Hematopoietic multipotent progenitor cell treated with erythropoietin and hydrocortisone succinate and interleukin-3 and kit ligand, for 17 days (in vitro differentiated cells): ENCODE data around the gene TSKU.
"Not testable (repeated sequence)": the region's sequence is repeated elsewhere in the genome, so short reads cannot be mapped to it uniquely, and the experiment has no call there.

ENCODE experiments used
- DNase-seq: peaks from one replicate; pipeline ENCODE4 v3.0.0-alpha.2; 2015; ENCODE audit warnings: low spot score

Gene TSKU

DNA sequence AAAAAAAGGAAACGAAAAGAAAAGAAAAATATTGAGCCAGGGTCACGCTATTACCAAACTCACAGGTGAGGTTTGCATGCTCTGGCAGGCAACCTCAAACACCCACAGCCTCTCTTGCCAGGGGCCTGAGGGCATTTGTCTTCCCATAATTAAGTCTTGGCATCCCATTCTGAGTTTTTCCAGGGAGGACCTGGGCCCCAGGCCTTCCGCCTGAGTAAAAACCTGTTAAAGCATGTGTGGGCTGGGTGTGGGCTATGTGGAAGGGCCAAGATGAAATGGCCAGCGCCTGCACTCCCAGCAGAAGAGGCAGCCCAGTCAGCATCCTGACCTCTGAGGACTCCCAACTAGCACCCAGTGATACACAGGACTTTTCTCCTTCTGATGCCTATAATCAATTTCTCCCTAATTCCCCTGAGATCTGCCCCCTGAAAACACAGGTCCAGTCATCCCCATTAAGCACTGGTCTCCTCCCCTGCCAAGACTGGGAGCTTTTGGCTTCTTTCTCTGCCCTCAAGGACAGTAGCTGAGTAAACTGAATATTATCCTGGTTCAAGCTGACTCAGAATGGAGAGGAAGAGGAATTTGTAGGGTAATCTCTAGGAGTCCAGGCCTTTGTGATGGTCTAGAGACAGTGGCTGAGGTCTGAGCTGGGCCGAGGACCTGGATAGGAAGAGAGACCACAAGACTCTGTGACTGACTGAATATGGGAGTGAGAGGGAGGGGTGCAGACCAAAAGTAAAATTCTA, 42.0 kb downstream of the TSKU start:
- no peak for DNase-seq

DNA sequence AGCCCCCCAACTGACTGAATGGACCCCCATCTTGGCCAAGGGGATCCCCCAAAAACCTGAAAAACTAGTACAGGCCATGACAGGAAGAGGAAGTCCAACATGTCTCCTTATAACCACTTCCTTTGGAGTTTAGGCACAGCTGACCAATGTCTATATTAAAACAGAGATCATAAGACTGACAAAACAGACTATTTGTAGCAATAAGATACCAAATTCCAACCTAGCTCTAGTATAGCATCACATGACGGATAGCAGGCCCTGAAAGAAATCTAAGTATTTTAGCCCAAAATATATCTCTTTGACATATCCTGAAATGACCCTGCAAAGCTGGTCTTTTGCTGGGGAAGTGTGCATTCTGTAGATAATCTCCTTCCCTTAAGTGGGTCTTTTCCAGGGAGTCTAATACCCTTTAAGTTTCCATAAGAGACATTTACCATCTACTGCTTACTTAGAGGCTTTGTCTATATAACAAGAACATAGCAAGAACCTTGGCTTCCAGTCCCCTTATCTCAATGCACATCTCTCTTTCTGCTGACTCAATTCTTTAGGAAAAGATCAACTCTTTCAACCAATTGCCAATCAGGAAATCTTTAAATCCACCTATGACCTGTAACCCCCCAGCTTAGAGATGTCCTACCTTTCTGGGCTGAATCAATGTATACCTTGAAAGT, 42.7 kb downstream of the TSKU start:
- DNase-seq, result no peak

- not testable (repeated sequence) for DNase-seq
Observed at GRCh38 chr11:76826508-76826907, 43.4 kb downstream of the TSKU start.

- not testable (repeated sequence) for DNase-seq
Observed at GRCh38 chr11:76827005-76827404, 43.8 kb downstream of the TSKU start.

GRCh38 chr11:76830639-76831327, 47.6 kb downstream of the TSKU start:
- DNase-seq, result no peak

DNA sequence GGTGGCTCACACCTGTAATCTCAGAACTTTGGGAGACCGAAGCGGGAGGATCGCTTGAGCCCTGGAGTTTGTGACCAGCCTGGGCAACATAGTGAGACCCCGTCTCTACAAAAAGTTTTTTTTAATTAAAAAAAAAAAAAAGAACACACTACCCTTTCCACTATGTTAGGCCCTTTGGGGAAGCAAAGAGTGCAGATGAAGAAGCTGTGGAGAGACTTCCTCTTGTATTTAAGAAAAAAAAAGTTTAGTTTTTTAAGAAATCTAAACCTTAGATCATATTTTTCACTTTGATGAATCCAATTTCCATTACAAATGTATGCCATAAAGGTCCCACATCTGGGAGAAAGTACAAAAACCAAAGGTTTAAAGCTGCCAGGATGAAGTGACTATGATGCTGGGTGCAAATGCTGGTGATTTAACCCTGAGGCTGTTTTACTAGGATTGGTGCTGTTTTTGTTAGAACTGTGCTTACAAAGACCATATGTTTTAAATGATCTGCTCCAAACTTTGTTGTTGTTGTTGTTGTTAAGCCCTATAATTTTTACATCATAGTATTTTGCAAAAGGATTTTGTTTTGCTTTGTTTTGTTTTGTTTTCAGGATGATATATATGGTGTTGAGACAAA, 48.6 kb downstream of the TSKU start:
- DNase-seq, result no peak

- no peak for DNase-seq
Observed at GRCh38 chr11:76832361-76832760, 49.2 kb downstream of the TSKU start.

GRCh38 chr11:76834151-76834550, 51.0 kb downstream of the TSKU start:
- DNase-seq, result no peak

- no peak for DNase-seq
Observed at GRCh38 chr11:76835036-76835435, 51.9 kb downstream of the TSKU start.

DNA sequence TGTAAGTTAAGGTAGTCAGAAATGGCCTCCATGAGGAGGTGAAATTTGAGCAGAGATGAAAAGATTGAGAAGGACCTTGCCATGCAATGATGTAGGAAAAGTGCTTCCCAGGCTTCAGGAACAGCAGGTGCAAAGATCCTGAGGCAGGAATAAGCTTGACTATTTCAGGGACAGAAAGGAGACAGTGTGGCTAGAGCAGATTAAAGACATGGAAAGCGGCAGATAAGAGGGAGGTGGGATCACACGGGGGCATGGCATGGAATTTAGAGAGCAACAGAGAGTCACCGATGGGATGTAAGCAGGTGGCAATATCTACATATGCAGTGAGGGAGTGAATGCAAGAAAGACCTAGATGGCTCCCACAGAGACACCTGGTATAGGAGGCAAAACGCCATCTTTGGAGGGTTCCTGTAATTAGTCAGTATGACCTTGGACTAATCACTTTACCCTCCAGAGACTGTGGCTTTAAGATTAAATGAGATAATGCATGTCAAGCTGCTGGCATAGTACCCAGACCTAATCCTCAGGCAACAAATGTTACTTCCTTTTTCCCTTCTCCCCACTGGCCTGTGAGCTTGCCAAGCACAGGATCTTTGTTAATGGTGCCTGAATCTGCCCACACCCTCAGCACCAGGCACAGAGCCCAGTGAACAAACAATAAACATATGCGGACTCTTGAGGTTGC, 52.9 kb downstream of the TSKU start:
- DNase-seq, result peak; percentile 12

GRCh38 chr11:76836613-76837291, 53.6 kb downstream of the TSKU start:
- DNase-seq, result no peak

DNA sequence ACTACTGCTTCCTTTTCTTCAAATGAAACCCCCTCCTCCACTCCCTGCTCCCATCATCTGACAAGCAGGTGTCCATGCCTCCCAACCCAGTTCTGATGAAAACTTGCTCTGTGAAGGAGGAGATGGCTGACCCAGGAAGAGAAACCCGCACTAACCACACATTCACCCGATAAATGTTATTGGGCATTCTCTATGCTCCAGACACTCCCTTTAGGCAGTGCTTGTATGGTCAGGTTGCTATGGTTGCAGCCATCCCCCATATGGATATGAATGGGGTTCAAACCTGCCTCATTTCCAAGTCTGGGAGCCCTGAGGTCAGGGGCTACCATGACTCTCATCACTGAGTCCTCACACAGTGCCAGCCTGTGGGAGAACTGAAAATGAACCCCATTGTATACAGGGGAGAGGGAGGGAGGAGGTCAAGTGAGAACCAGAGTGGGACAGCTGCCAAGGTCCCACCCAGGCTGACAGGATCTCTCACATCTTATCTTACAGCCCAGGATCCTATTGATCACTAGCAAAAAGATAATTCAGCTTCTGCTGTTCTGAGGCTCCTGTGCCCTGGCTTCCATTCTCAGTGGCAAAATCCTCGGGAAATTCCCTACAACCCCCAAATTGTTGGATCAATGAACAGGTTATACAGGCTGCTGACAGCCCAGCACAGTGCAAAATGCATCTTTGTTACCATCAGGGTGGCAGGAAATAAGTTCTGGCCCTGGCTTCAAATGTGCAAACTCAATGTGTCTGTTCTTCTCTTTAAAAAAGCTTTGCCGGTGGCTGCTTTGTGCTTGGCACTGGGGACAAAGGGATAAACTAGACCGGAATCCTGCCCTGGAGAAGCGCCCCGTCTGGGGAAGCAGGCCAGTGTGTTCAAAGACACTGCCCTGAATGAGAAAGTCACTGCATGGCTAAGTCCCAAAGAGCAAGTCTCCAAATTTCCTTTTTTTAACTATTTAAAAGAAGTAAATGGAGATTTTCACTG, 54.8 kb downstream of the TSKU start:
- DNase-seq, result no peak

DNA sequence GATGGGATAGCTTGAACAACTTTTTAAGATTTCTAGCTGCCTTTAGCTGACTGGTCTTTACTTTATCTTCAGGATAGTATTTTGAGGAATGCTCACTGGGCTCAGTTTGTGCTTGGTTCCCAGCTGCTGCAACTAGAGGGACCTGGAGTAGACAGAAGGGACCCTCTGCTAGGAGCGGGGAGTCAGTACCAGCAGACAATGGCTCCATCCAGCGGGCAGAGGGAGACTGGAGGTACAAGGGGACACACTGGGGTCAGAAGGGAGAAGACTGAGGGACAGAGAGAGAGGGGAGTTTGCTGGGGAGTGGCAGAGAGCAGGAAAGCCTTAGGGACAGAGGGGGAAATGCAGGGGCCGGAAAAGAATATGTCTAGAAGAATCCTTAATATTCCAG, 55.5 kb downstream of the TSKU start:
- DNase-seq, result no peak

- no peak for DNase-seq
Observed at GRCh38 chr11:76839311-76839710, 56.2 kb downstream of the TSKU start.

GRCh38 chr11:76841923-76842452, 58.8 kb downstream of the TSKU start:
- DNase-seq, result no peak

DNA sequence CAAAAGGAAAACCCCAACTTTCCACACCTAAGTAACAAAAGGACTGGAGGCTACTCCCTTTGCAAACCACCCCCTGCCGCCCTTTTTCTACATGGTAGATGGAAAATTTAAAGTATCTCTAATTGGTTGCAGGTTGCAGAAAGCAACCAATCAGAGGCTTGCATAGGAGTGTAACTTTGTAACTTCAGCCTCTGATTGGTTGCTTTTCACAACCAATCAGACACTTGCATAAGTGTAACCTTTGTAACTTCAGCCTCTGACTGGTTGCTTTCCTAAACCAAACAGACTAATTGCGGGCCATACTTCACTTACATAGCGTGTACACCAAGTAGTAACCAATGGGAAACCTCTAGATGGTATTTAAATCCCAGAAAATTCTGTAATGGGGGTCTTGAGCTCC, 60.8 kb downstream of the TSKU start:
- no peak for DNase-seq

- no peak for DNase-seq
Observed at GRCh38 chr11:76844511-76844910, 61.4 kb downstream of the TSKU start.

GRCh38 chr11:76845069-76845468, 61.9 kb downstream of the TSKU start:
- no peak for DNase-seq

DNA sequence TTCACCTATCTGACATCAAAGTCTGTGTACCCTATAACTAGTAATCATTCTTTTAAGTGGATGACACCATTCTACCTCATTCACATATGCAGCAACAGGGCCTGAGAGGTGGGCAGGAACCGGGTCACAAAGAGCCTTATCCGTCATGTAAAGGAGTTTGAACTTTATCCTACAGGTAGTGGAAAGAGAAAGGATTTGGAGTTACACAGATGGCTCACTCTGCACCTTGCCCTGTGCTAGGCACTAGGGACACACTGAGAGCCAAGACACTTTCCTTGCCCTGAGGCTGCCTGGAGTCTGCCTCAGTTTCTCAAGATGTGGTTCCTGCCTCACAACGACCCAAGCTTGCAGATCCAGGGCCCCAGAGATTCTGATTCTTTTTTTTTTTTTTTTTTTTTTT, 63.3 kb downstream of the TSKU start:
- no peak for DNase-seq
